ENCODE measurements around the gene RASSF8.
A peak's percentile ranks its signal among the peaks of the same experiment; 100 is the strongest.

RASSF8 gene

DNA sequence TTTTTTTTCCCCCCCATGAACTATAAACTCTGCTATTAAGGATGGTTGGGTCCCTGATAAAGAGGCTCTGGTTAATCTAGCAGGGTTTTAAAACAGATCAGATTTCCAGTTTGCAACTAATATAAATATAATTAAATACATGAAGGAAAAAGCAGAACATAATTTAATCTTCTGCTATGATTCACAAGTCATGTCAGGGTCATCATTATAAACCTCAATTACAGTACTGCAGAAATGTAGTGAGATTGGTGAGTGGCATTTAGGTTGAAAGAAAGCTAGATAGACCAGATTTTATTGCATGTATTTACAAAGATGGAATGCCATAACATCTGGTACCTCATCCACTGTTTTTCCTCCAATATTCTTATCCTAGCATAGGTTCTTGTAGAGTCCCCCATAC lies 14.5 kb upstream of the RASSF8 start:
- no peak overlapping the region for H3K9ac ChIP-seq (ENCODE audit: low read depth, low read length)
- H3K36me3 ChIP-seq (ENCODE audit: insufficient read depth, low read length): no peaks in the 10 kb centered on the region
- peaks cover 8% of the 10 kb centered on the region; the same call in 1 of the 2 replicates for H3K4me1 ChIP-seq (ENCODE audit: insufficient read depth, low read length)
- H3K9me3 ChIP-seq (ENCODE audit: control insufficient read depth, insufficient read depth, low read length): no peaks in the 10 kb centered on the region

DNA sequence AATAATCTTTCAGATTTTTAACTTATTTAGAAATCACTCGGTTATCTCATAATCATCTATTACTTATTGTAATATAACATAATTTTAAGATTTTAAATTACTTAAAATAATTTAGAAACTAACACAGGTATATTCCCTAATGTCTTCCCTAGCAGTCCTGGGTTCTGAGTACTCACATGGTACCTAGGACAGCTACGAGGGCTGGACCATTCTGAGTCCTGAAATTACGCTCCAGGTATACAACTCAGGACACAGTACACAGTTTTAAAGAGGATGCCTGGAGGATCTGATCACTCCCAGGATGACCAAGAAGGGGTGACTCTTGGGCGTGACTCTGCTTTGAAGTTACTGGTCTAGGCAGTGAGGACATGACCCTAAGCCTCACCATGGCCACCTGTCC lies 9.1 kb upstream of the RASSF8 start:
- Histone ChIP-seq H3K36me3 (ENCODE audit: insufficient read depth, low read length) (no peaks in the 10 kb centered on the region), H3K9me3 (ENCODE audit: control insufficient read depth, insufficient read depth, low read length) (0 out of 2 replicates have a peak, but pooled peaks cover 4% of the 10 kb centered on the region), H3K4me1 (ENCODE audit: insufficient read depth, low read length) (no peaks in the 10 kb centered on the region), H3K9ac (ENCODE audit: low read depth, low read length) (no peak overlapping the region)

DNA sequence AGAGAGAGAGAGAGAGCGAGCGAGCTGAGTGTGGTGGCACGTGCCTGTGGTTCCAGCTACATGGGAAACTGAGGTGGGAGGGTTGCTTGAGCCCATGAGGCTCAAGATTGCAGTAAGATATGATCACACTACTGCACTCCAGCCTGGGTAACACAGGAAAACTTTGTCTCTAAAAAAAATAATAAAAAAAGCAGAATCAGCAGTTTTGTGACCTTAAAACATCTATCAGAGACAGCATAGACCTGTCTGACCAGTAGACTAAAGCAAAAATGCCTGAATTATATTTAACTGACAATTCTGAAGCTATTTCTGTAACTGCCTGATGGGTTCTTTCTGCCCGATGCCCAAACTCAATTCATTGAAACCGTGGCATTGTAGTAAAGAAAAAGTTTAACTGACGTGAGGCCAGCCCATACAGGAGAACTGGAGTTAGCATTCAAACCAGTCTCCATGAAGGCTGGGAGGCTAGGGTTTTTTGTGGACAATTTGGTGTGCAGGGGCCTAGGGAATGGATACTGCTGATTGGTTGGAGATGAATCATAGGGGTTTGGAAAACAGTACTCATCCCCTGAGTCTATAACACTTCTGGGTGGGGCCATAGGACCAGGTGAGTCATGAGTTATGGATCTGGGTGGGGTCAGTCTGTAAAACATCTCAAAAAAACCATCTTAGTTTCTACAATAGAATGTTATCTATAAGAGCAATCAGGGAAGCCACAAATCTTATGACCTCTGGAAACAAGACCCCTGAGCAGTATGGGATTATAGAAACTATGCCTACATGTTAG lies 8.0 kb upstream of the RASSF8 start:
- Histone ChIP-seq H3K9ac (ENCODE audit: low read depth, low read length) (no peak overlapping the region), H3K4me1 (ENCODE audit: insufficient read depth, low read length) (no peaks in the 10 kb centered on the region), H3K36me3 (ENCODE audit: insufficient read depth, low read length) (no peaks in the 10 kb centered on the region), H3K9me3 (ENCODE audit: control insufficient read depth, insufficient read depth, low read length) (0 out of 2 replicates have a peak, but pooled peaks cover 4% of the 10 kb centered on the region)

DNA sequence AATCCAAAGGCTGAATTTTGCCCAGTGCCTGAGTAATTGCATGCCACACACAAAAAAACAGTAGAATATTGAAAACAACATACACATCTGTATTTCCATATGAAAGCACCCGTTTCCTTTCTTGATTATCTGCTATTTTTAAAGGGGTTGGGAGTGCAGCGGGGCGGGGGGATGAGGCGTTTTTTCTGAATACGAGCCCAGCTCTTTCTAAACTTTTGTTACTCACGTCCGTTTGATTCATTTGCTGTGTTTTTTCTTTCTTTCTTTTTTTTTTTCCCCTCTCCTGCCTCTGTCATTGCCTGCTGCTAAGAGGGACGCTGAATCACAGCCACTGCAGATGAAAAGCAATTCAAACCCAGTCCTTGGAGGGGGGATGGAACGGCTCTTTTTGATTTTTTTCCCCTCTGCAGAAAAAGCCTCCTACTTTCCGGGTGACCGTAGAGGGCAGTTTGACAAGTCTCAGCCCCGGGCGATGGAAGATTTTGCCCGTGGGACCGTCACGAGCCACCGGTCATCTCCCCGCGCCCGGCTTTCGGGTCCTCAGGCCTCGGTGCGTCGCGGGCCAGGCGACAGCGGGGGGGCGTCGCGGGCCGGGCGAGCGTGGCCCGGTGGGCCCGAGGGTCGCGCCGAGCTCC lies 572 bp upstream of the RASSF8 start:
- no peaks in the 10 kb centered on the region for H3K9me3 ChIP-seq (ENCODE audit: control insufficient read depth, insufficient read depth, low read length)
- no peaks in the 10 kb centered on the region for H3K36me3 ChIP-seq (ENCODE audit: insufficient read depth, low read length)
- H3K9ac ChIP-seq (ENCODE audit: low read depth, low read length): peak overlapping the region; percentile 94
- H3K4me1 ChIP-seq (ENCODE audit: insufficient read depth, low read length): peaks cover 16% of the 10 kb centered on the region

DNA sequence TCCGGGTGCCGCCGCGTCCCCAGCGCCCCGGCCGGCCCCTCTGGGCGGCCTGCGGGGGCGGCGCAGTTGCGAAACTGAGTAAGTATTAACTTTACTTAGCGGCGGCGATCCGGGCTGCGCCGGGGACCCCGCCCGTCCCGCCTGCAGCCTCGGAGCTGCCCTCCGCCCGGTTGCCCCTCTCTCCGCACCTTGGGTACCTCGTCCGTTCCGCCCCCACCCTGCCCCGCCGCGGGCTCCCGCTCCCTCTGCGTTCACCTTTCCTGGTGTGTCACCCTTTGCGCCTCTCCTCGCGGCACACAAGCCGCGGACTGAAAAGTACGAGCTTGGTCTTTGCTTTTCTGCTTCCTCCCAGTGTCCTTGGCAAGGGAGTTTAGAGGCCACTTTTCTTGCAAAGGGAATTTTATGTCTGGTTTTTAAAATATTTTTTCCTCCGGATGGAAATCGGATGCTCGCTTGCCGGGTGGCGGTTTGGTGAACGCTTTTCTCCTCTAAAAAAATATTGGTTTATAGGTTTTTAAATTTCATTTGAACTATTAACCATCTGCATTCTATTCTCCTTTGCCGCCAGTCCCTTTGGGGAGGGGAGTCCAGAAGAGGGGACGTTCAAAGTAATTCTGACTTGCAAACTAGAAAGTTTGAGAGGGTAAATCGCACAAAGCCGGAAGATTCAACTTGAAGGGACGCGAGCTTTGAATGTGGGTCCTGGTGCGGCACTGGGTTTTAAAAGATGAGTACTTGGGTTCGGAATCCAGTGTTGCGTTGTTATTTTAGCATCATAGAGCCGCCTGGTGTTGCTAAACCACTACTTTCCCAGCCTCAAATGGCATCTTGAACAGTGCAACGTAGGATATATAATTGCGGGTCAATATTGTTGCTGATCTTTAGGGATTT lies 834 bp downstream of the RASSF8 start:
- Histone ChIP-seq H3K9ac (ENCODE audit: low read depth, low read length) (peak overlapping the region; percentile 90), H3K36me3 (ENCODE audit: insufficient read depth, low read length) (peaks cover 2% of the 10 kb centered on the region; the same call in 1 of the 2 replicates), H3K4me1 (ENCODE audit: insufficient read depth, low read length) (peaks cover 20% of the 10 kb centered on the region), H3K9me3 (ENCODE audit: control insufficient read depth, insufficient read depth, low read length) (no peaks in the 10 kb centered on the region)

DNA sequence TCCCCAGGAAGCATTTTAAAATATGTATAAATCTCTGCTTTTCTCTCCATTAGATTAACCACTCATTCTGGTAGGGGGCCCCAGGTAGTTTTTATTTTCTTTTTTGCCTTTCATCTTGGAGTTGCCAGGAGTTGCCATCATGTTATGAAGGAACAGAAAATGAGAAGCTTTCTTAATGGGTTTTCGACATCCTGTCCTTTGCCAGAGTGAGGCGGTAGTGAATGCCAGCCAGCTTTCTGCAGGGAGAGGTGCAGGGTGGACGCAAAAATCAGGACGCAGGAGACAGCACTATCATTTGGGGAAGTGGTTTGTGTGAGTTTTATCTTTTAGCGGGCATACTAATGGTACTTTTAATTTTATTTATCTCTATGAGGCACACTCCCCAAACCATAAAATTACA lies 1.7 kb downstream of the RASSF8 start:
- H3K36me3 ChIP-seq (ENCODE audit: insufficient read depth, low read length): peaks cover 2% of the 10 kb centered on the region; the same call in 1 of the 2 replicates
- H3K9ac ChIP-seq (ENCODE audit: low read depth, low read length): peak overlapping the region; percentile 90; the same call in 1 of the 2 replicates
- H3K9me3 ChIP-seq (ENCODE audit: control insufficient read depth, insufficient read depth, low read length): no peaks in the 10 kb centered on the region
- peaks cover 20% of the 10 kb centered on the region for H3K4me1 ChIP-seq (ENCODE audit: insufficient read depth, low read length)

DNA sequence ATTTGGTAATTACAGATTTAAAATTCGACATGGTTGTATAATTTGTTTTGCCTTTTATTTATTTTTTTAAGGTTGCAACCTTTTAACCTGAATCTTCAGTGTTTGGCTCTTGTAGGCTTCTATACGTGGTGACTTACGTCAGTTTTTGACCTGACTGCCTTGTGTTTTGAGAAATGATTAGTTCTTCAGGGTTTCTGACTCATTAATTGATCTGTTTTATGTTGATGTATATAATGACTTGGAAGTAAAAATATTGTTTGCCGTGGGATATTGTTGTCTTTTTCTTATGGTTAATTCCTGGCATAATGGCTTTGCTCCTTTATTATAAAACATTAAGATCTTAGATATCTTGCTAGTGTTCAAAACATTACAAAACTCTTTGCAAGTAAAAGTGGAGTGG lies 2.5 kb downstream of the RASSF8 start:
- Histone ChIP-seq H3K9ac (ENCODE audit: low read depth, low read length) (no peak overlapping the region), H3K4me1 (ENCODE audit: insufficient read depth, low read length) (peaks cover 20% of the 10 kb centered on the region), H3K9me3 (ENCODE audit: control insufficient read depth, insufficient read depth, low read length) (no peaks in the 10 kb centered on the region), H3K36me3 (ENCODE audit: insufficient read depth, low read length) (peaks cover 2% of the 10 kb centered on the region; the same call in 1 of the 2 replicates)

DNA sequence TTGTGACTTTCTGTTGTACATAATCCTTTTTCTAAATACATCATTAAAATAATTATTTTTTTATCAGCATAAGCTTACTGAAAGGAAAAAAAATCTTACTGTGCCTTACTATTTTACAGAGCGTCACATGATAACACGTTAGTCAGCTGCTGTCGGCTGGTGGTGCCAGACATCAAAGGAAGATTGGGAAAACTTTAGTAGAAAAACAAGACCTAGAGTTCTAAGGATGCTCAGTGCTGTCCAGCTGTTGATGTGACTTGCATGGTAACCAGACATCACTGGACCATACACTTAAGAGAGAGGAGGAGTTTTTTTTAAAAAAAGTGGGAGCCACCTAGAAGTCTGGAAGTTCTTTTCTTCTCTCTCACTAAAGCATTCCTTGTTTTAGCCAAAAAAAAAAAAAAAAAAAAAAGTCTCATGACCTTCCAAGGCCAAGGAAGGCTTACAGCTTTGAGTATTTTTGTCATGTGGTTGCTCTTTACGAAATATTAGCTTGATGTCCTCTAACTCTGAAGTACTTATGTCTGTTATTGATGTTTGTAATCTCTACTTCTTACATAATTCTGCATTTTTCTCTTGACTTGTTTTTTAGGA lies 4.5 kb downstream of the RASSF8 start:
- H3K4me1 ChIP-seq (ENCODE audit: insufficient read depth, low read length): peaks cover 26% of the 10 kb centered on the region
- H3K36me3 ChIP-seq (ENCODE audit: insufficient read depth, low read length): peaks cover 2% of the 10 kb centered on the region; the same call in 1 of the 2 replicates
- H3K9ac ChIP-seq (ENCODE audit: low read depth, low read length): no peak overlapping the region
- no peaks in the 10 kb centered on the region for H3K9me3 ChIP-seq (ENCODE audit: control insufficient read depth, insufficient read depth, low read length)

DNA sequence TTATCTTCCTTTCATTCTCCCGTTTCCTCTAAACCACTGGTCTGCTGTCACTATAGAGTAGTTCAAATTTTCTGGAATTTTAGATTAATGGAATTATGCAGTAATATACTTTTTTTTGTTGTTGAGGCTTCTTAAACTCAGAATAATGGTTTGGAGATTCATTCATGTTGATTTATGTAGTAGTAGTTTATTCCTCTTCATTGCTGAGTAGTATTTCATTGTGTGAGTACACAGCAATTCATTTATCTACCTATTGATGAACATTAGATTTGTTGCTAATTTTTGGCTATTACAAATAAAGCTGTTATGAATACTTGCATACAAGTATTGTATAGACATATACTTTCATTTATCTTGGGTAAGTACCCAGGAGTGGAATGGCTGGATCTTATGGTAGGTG lies 7.2 kb downstream of the RASSF8 start:
- Histone ChIP-seq H3K9ac (ENCODE audit: low read depth, low read length) (no peak overlapping the region), H3K9me3 (ENCODE audit: control insufficient read depth, insufficient read depth, low read length) (no peaks in the 10 kb centered on the region), H3K4me1 (ENCODE audit: insufficient read depth, low read length) (peaks cover 25% of the 10 kb centered on the region), H3K36me3 (ENCODE audit: insufficient read depth, low read length) (peaks cover 2% of the 10 kb centered on the region; the same call in 1 of the 2 replicates)

DNA sequence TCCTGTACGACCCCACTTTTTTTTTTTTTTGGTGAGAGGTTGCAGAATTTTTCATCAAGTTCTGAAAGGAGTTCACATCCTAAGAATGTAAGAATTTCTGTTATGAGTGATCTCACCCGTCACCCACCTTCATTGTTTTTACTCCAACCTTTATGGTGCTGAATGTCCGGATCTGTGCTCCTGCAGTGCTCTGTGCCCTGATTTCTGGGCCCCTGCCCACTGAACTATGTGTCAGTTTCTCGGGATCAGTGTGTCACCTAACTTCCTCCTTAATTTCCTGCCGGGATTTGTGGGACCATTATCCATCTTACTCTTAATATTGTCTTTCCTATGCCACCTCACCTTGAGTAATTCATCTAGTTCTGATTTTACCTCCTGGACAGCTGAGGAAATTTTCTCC lies 11.6 kb downstream of the RASSF8 start:
- Histone ChIP-seq H3K4me1 (ENCODE audit: insufficient read depth, low read length) (peaks cover 26% of the 10 kb centered on the region), H3K9me3 (ENCODE audit: control insufficient read depth, insufficient read depth, low read length) (no peaks in the 10 kb centered on the region), H3K36me3 (ENCODE audit: insufficient read depth, low read length) (no peaks in the 10 kb centered on the region), H3K9ac (ENCODE audit: low read depth, low read length) (no peak overlapping the region)

DNA sequence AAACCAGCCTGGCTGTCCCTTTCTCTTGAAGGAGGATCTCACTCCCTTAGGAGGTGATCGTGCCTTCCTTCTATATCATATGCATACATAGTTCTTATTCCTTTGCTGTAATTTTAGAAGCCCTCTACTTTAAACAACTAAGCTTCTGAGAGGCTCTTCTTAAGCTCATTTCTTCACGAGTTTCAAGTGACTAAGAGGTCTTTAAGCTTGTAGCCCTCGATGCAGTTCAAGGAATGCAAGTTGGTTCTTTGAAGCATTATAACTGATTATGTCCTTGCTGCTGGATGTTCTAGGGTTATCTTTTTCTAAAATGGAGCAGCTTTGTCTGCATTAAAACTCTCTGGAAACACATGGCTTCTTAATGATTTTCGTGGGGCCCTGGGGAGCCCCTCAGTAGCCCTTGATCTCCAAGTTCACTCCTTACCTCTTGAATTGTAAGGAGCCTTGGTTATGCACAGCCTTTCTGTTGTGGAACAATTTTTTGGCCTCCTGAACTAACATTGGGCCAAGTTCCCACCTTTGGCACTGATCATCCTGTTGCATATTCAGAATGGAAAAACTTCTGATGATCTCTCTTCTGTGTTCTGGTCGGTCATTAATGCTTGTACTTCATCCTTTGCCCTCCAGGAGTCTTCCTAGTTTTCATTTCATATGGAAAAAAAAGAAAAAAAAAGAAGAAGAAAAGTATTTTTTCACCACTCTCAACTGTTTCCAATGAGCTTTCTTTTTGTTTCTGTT lies 12.6 kb downstream of the RASSF8 start:
- Histone ChIP-seq H3K9ac (ENCODE audit: low read depth, low read length) (no peak overlapping the region), H3K4me1 (ENCODE audit: insufficient read depth, low read length) (peaks cover 26% of the 10 kb centered on the region), H3K9me3 (ENCODE audit: control insufficient read depth, insufficient read depth, low read length) (no peaks in the 10 kb centered on the region), H3K36me3 (ENCODE audit: insufficient read depth, low read length) (no peaks in the 10 kb centered on the region)

DNA sequence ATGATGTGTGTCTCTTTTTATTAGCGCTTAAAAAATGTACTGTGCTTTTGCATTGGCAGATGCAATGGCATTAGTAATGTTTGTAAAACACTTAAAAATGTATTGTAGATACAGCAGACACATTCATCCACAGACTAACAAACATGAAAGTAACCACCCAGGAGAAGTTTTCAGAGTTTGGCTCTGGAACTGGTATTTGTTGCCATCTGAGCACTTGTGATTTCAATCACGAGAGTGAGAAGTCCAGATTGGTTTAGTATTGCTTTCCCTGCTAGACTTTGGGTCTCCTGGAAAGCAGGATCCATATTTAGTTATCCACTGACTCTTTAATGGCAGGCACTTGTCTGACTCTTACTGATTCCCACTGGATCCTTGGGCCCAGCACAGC lies 13.2 kb downstream of the RASSF8 start:
- Histone ChIP-seq H3K9ac (ENCODE audit: low read depth, low read length) (no peak overlapping the region), H3K9me3 (ENCODE audit: control insufficient read depth, insufficient read depth, low read length) (no peaks in the 10 kb centered on the region), H3K36me3 (ENCODE audit: insufficient read depth, low read length) (no peaks in the 10 kb centered on the region), H3K4me1 (ENCODE audit: insufficient read depth, low read length) (peaks cover 25% of the 10 kb centered on the region)

DNA sequence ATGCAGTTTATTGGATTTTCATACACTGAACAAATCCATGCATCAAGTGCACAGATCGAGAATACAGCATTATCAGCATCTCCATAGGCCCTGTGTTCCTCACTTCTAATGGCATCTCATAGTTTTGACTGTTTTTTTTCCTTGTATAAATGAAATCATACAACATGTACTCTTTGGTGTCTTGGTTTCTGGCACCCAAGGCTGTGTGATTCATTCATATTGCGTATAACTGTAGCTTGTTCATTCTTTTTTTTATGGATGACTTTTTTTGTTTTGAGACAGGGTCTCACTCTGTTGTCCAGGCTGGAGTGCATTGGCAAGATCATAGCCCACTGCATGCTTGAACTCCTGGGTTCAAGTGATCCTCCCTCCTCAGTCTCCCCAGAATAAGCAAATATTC lies 14.3 kb downstream of the RASSF8 start:
- Histone ChIP-seq H3K9me3 (ENCODE audit: control insufficient read depth, insufficient read depth, low read length) (no peaks in the 10 kb centered on the region), H3K36me3 (ENCODE audit: insufficient read depth, low read length) (no peaks in the 10 kb centered on the region), H3K9ac (ENCODE audit: low read depth, low read length) (no peak overlapping the region), H3K4me1 (ENCODE audit: insufficient read depth, low read length) (peaks cover 18% of the 10 kb centered on the region)
